Memory B cell (primary cell): Measurements from ENCODE around the gene MYOF.
A peak's percentile ranks its signal among the peaks of the same experiment; 100 is the strongest.

Experiments used
- ATAC-seq: fragments of 150-1000 bp; cut with Tn5 transposase; 2 replicates; pipeline ENCODE4 v1.10.0; 2021; ENCODE audit warnings: low read depth, mild to moderate bottlenecking, moderate library complexity
- DNase-seq, 2 donors: peaks; one replicate each; pipeline ENCODE4 v3.0.0; 2022; ENCODE audit warnings: low spot score in 2 of 2
- H3K27ac Mint-ChIP-seq: one replicate; pipeline ENCODE4 v1.8.0; 2022; ENCODE audit warnings: mild to moderate bottlenecking, moderate library complexity, mixed read lengths
- H3K27me3 Mint-ChIP-seq: one replicate; pipeline ENCODE4 v1.8.0; 2022; ENCODE audit warnings: mixed read lengths
- H3K36me3 Mint-ChIP-seq: one replicate; pipeline ENCODE4 v1.8.0; 2022; ENCODE audit warnings: mild to moderate bottlenecking, mixed read lengths
- H3K4me1 Mint-ChIP-seq: one replicate; pipeline ENCODE4 v1.8.0; 2022; ENCODE audit warnings: mixed read lengths
- H3K4me3 Mint-ChIP-seq: one replicate; pipeline ENCODE4 v1.8.0; 2022; ENCODE audit warnings: mild to moderate bottlenecking, moderate library complexity, mixed read lengths
- H3K9me3 Mint-ChIP-seq: one replicate; pipeline ENCODE4 v1.8.0; 2022; ENCODE audit warnings: mixed read lengths

MYOF gene

GRCh38 chr10:93390306-93391090 lies 91.6 kb downstream of the MYOF start:
- no peak for ATAC-seq
- H3K9me3 Mint-ChIP-seq = no peaks in the 10 kb centered on the region
- DNase-seq = no peak
- H3K4me1 Mint-ChIP-seq = peaks cover 11% of the 10 kb centered on the region
- H3K36me3 Mint-ChIP-seq = no peaks in the 10 kb centered on the region
- H3K4me3 Mint-ChIP-seq = no peak overlapping the region
- peaks cover 1% of the 10 kb centered on the region for H3K27me3 Mint-ChIP-seq
- no peak overlapping the region for H3K27ac Mint-ChIP-seq

- no peak for DNase-seq
- no peak overlapping the region for H3K27ac Mint-ChIP-seq
- peaks cover 11% of the 10 kb centered on the region for H3K4me1 Mint-ChIP-seq
- no peaks in the 10 kb centered on the region for H3K36me3 Mint-ChIP-seq
- no peak for ATAC-seq
- peaks cover 1% of the 10 kb centered on the region for H3K27me3 Mint-ChIP-seq
- no peak overlapping the region for H3K4me3 Mint-ChIP-seq
- no peaks in the 10 kb centered on the region for H3K9me3 Mint-ChIP-seq
These were observed 95.3 kb downstream of the MYOF start for GRCh38 chr10:93386631-93387369.

GRCh38 chr10:93385345-93385744 lies 96.8 kb downstream of the MYOF start:
- ATAC-seq (no peak), DNase-seq (no peak)
- H3K9me3 Mint-ChIP-seq = no peaks in the 10 kb centered on the region
- H3K27me3 Mint-ChIP-seq = peaks cover 1% of the 10 kb centered on the region
- peaks cover 5% of the 10 kb centered on the region for H3K4me1 Mint-ChIP-seq
- H3K27ac Mint-ChIP-seq = no peak overlapping the region
- H3K36me3 Mint-ChIP-seq = no peaks in the 10 kb centered on the region
- H3K4me3 Mint-ChIP-seq = no peak overlapping the region

GRCh38 chr10:93384006-93384405 lies 98.1 kb downstream of the MYOF start:
- Mint-ChIP-seq H3K9me3 (no peaks in the 10 kb centered on the region), H3K27me3 (no peaks in the 10 kb centered on the region), H3K4me3 (no peak overlapping the region), H3K27ac (no peak overlapping the region), H3K4me1 (peaks cover 3% of the 10 kb centered on the region), H3K36me3 (no peaks in the 10 kb centered on the region)
- DNase-seq = no peak
- ATAC-seq = no peak

GRCh38 chr10:93383562-93383981 lies 98.6 kb downstream of the MYOF start:
- peaks cover 3% of the 10 kb centered on the region for H3K4me1 Mint-ChIP-seq
- H3K27ac Mint-ChIP-seq = no peak overlapping the region
- no peaks in the 10 kb centered on the region for H3K36me3 Mint-ChIP-seq
- ATAC-seq (no peak), DNase-seq (no peak)
- H3K27me3 Mint-ChIP-seq = no peaks in the 10 kb centered on the region
- H3K4me3 Mint-ChIP-seq = no peak overlapping the region
- H3K9me3 Mint-ChIP-seq = no peaks in the 10 kb centered on the region

- Mint-ChIP-seq H3K4me3 (no peak overlapping the region), H3K9me3 (no peaks in the 10 kb centered on the region), H3K27ac (no peak overlapping the region), H3K4me1 (no peaks in the 10 kb centered on the region), H3K27me3 (no peaks in the 10 kb centered on the region), H3K36me3 (no peaks in the 10 kb centered on the region)
- ATAC-seq (no peak), DNase-seq (no peak)
These were observed 102.2 kb downstream of the MYOF start for GRCh38 chr10:93379731-93380575.

- H3K36me3 Mint-ChIP-seq = no peaks in the 10 kb centered on the region
- no peaks in the 10 kb centered on the region for H3K27me3 Mint-ChIP-seq
- no peaks in the 10 kb centered on the region for H3K4me1 Mint-ChIP-seq
- H3K4me3 Mint-ChIP-seq = no peak overlapping the region
- no peaks in the 10 kb centered on the region for H3K9me3 Mint-ChIP-seq
- DNase-seq (no peak), ATAC-seq (no peak)
- no peak overlapping the region for H3K27ac Mint-ChIP-seq
These were observed 103.0 kb downstream of the MYOF start for GRCh38 chr10:93378997-93379730.

GRCh38 chr10:93378039-93378438 lies 104.1 kb downstream of the MYOF start:
- no peak for ATAC-seq
- Mint-ChIP-seq H3K36me3 (no peaks in the 10 kb centered on the region), H3K27me3 (no peaks in the 10 kb centered on the region), H3K9me3 (no peaks in the 10 kb centered on the region), H3K27ac (no peak overlapping the region), H3K4me3 (no peak overlapping the region), H3K4me1 (no peaks in the 10 kb centered on the region)
- no peak for DNase-seq

- Mint-ChIP-seq H3K4me1 (no peaks in the 10 kb centered on the region), H3K27ac (no peak overlapping the region), H3K4me3 (no peak overlapping the region), H3K27me3 (no peaks in the 10 kb centered on the region), H3K36me3 (no peaks in the 10 kb centered on the region), H3K9me3 (no peaks in the 10 kb centered on the region)
- ATAC-seq (peak; percentile 74), DNase-seq (peak; percentile 41 to 62)
These were observed 105.5 kb downstream of the MYOF start for GRCh38 chr10:93376372-93377293.

GRCh38 chr10:93370961-93371360 lies 111.2 kb downstream of the MYOF start:
- H3K27ac Mint-ChIP-seq = no peak overlapping the region
- peaks cover 2% of the 10 kb centered on the region for H3K27me3 Mint-ChIP-seq
- ATAC-seq (no peak), DNase-seq (no peak)
- no peaks in the 10 kb centered on the region for H3K9me3 Mint-ChIP-seq
- H3K36me3 Mint-ChIP-seq = no peaks in the 10 kb centered on the region
- no peaks in the 10 kb centered on the region for H3K4me1 Mint-ChIP-seq
- H3K4me3 Mint-ChIP-seq = no peak overlapping the region

GRCh38 chr10:93369588-93370164 lies 112.5 kb downstream of the MYOF start:
- Mint-ChIP-seq H3K4me3 (no peak overlapping the region), H3K4me1 (no peaks in the 10 kb centered on the region), H3K27ac (no peak overlapping the region), H3K27me3 (peaks cover 3% of the 10 kb centered on the region), H3K36me3 (no peaks in the 10 kb centered on the region), H3K9me3 (no peaks in the 10 kb centered on the region)
- DNase-seq = no peak
- ATAC-seq = no peak

GRCh38 chr10:93368210-93368609 lies 113.9 kb downstream of the MYOF start:
- H3K27me3 Mint-ChIP-seq = peaks cover 3% of the 10 kb centered on the region
- H3K4me1 Mint-ChIP-seq = no peaks in the 10 kb centered on the region
- no peaks in the 10 kb centered on the region for H3K36me3 Mint-ChIP-seq
- H3K27ac Mint-ChIP-seq = no peak overlapping the region
- DNase-seq (no peak), ATAC-seq (no peak)
- no peaks in the 10 kb centered on the region for H3K9me3 Mint-ChIP-seq
- no peak overlapping the region for H3K4me3 Mint-ChIP-seq
